Measurements from ENCODE around the gene AHCYL1. TPM values are rescaled to one million over a fixed set of nuclear protein-coding genes. Genes with fewer than 3 reads are reported as not detected.

AHCYL1 gene
- total and polyA plus RNA-seq, 2 donors (not counting 3 experiments of a cell fraction or from before 2014, with no cell fraction given), result 49.2 to 74.2 TPM

DNA sequence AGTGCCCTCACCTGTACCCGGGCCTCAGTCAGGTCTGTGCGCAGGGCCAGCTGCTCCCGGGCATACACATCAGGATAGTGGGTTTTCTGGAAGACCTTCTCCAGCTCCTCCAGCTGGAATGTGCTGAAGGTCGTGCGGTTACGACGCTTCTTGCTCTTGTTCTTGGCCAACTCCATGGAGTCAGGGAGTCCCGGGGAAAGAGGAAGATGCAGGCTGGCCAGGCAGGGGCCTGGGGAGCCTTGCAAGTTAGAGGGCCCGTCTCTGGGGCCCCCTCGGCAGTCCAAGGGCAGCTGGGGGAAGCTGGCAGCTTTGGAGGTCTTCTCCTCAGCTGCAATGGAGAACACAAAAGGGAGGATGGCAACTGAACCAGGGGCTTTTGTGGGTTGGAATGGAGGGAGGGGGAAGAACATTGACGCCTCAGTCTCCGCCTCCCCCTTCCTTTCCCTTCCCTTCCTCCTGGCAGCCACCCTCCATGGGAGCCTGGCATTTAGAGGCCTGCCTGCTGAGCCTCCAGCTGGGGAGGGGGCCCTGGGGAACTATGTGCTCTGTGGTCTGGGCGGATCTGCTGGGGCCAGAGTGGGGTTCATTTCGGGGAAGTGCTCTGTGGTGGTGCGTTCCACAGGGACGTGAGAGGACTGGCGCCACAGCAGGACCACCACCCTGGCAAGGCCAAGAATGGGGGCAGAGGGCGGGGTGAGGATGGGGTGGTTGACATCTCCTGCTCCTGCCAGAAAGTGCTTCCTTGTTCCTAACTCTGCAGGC lies 80.2 kb downstream of the AHCYL1 start:
- peaks cover 0 to 1% of the 10 kb centered on the region in 2 experiments for H3K36me3 ChIP-seq (ENCODE audit: control insufficient read depth in 2 of 2, extremely low read depth in 1 of 2, insufficient read depth in 2 of 2, low read length in 2 of 2)
- peaks cover 34 to 40% of the 10 kb centered on the region in 2 experiments for H3K27me3 ChIP-seq (ENCODE audit: control insufficient read depth in 2 of 2, insufficient read depth in 2 of 2, low read length in 2 of 2)
- H4K20me1 ChIP-seq (replicated peaks; ENCODE audit: control insufficient read depth, extremely low read depth, insufficient read depth, low read length), result no peaks in the 10 kb centered on the region
- H3K9ac ChIP-seq (replicated peaks; ENCODE audit: extremely low read depth, insufficient read depth, low read length), result no peak overlapping the region
- dilution Hi-C loops (cut with MboI; ENCODE audit: extremely low pct_ligation_motif_present, low sequenced_read_pairs) (no loop called here), intact Hi-C loops (cut with micrococcal nuclease) (no loop called here)
- no peak overlapping the region for H2AFZ ChIP-seq (ENCODE audit: low read depth, low read length)
- ChIA-PET POLR2A (no interaction called here), CTCF (interaction anchor here (1.4 to 3.2 kb wide), 3 partner anchors 11 to 41 kb away, joined by 4 to 14 read pairs (median 5); no protein-coding TSS in a partner anchor)
- H3K9me3 ChIP-seq (replicated peaks; ENCODE audit: control insufficient read depth, insufficient read depth, low read length), result no peaks in the 10 kb centered on the region
- no peak overlapping the region for H3K4me2 ChIP-seq (ENCODE audit: insufficient read depth, low read length)
- TF ChIP-seq POLR2A (IDR thresholded peaks at IDR 0.05; ENCODE audit: low read depth, low read length), result no peak
- TF ChIP-seq FOS (IDR thresholded peaks at IDR 0.05; ENCODE audit: borderline replicate concordance, insufficient read depth, low read length), result no peak
- TF ChIP-seq MYC (IDR thresholded peaks at IDR 0.05; ENCODE audit: low read depth, low read length), result no peak
- TF ChIP-seq EZH2 (IDR thresholded peaks at IDR 0.05; ENCODE audit: borderline replicate concordance, low read depth, low read length, severe bottlenecking), result no peak
- no peak for TF ChIP-seq POLR2AphosphoS5 (IDR thresholded peaks at IDR 0.05; ENCODE audit: insufficient read depth, low read depth, low read length)
- TF ChIP-seq, protein P1, sequence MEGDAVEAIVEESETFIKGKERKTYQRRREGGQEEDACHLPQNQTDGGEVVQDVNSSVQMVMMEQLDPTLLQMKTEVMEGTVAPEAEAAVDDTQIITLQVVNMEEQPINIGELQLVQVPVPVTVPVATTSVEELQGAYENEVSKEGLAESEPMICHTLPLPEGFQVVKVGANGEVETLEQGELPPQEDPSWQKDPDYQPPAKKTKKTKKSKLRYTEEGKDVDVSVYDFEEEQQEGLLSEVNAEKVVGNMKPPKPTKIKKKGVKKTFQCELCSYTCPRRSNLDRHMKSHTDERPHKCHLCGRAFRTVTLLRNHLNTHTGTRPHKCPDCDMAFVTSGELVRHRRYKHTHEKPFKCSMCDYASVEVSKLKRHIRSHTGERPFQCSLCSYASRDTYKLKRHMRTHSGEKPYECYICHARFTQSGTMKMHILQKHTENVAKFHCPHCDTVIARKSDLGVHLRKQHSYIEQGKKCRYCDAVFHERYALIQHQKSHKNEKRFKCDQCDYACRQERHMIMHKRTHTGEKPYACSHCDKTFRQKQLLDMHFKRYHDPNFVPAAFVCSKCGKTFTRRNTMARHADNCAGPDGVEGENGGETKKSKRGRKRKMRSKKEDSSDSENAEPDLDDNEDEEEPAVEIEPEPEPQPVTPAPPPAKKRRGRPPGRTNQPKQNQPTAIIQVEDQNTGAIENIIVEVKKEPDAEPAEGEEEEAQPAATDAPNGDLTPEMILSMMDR (IDR thresholded peaks at IDR 0.05; ENCODE audit: extremely low read depth in 1 of 2, insufficient read depth in 1 of 2, low read depth in 1 of 2, low read length in 2 of 2), result no peak
- TF ChIP-seq, protein P2, sequence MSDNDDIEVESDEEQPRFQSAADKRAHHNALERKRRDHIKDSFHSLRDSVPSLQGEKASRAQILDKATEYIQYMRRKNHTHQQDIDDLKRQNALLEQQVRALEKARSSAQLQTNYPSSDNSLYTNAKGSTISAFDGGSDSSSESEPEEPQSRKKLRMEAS (IDR thresholded peaks at IDR 0.05; ENCODE audit: insufficient read depth, insufficient read length), result no peak
- no peak for TF ChIP-seq GATA2 (IDR thresholded peaks at IDR 0.05; ENCODE audit: insufficient read depth, insufficient read length, low read depth, low read length)
- TF ChIP-seq JUN (IDR thresholded peaks at IDR 0.05; ENCODE audit: borderline replicate concordance, insufficient read depth, insufficient read length, low read depth), result no peak
- DNase-seq (ENCODE audit: low read depth, low spot score) (no peak), FAIRE-seq (no peak)
- no peaks in the 10 kb centered on the region for H3K4me1 ChIP-seq (ENCODE audit: control insufficient read depth, extremely low read depth, insufficient read depth, low read length)
- BruUV-seq (replicated peaks), result no TSS peak
- no peak overlapping the region for H3K27ac ChIP-seq (ENCODE audit: insufficient read depth, low read depth, low read length)
- no peak overlapping the region for H3K4me3 ChIP-seq (replicated peaks in 1 of 3; ENCODE audit: insufficient read depth in 1 of 3, low read depth in 1 of 3, low read length in 3 of 3)
- no peaks in the 10 kb centered on the region for H3K79me2 ChIP-seq (ENCODE audit: control insufficient read depth, insufficient read depth, low read length)
- H3K9me1 ChIP-seq (replicated peaks; ENCODE audit: control insufficient read depth, extremely low read depth, insufficient read depth, low read length), result no peaks in the 10 kb centered on the region
